Stimulated activated CD4-positive, alpha-beta T cell treated with anti-CD3 and anti-CD28 coated beads, TNF-alpha, amount 100 ng/mL, for 4 hours (primary cell): ENCODE data around the gene MAP4.
"Not testable (repeated sequence)": the region's sequence is repeated elsewhere in the genome, so short reads cannot be mapped to it uniquely, and the experiment has no call there.

Experiments used
- DNase-seq, 3 experiments: peaks; one replicate each; pipeline ENCODE4 v3.0.0-alpha.2; 2020; ENCODE audit warnings: low read depth in 3 of 3

The MAP4 gene

GRCh38 chr3:47895241-47895640, 121.0 kb downstream of the MAP4 start:
- no peak for DNase-seq

DNA sequence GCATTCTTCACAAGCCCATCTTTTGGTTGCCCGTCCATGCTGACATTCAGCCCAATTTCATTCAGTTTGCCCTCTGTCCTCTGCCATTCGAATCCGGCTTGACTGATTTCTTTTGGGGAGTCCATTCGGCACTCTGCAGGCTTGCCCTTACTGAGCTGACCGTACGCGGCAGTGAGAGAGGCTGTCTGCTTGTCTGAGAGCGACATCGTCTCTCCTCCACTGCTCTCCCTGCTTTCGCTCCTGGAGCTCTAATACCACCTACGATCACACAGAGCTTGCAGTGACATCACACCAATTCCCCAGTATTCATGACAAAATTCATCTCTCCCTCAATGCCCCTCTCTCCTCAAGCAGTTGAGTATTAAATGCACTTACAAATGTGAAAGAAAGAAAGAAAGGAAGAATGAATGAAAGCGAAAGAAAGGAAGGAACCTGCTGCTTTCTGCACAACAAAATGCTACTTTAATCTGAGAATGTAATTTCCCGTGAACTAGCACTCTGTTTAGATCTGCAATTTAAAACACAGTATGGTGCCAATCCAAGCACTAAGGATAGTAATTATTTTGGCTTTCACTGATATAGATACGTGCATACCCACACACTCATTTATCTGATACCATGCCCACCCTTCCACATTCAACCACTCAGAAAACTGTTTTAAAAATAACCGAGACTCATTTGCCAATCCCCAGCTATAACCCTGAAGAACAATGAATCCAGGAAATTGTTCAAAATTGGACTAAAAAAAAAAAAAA, 123.8 kb downstream of the MAP4 start:
- no peak for DNase-seq

GRCh38 chr3:47891613-47892005, 124.6 kb downstream of the MAP4 start:
- no peak for DNase-seq

- no peak for DNase-seq
Observed at GRCh38 chr3:47890828-47891612, 125.2 kb downstream of the MAP4 start.

GRCh38 chr3:47890126-47890827, 125.9 kb downstream of the MAP4 start:
- no peak for DNase-seq

- no peak for DNase-seq
Observed at GRCh38 chr3:47888986-47889757, 127.0 kb downstream of the MAP4 start.

DNA sequence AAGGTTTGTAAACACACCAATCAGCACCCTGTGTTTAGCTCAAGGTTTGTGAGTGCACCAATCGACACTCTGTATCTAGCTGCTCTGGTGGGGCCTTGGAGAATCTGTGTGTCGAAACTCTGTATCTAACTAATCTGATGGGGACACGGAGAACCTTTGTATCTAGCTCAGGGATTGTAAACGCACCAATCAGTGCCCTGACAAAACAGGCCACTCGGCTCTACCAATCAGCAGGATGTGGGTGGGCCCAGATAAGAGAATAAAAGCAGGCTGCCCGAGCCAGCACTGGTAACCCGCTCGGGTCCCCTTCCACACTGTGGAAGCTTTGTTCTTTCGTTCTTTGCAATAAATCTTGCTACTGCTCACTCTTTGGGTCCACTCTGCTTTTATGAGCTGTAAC, 128.2 kb downstream of the MAP4 start:
- DNase-seq = not testable (repeated sequence)

- no peak for DNase-seq
Observed at GRCh38 chr3:47885168-47885567, 131.0 kb downstream of the MAP4 start.

GRCh38 chr3:47884603-47885002, 131.6 kb downstream of the MAP4 start:
- DNase-seq = no peak

GRCh38 chr3:47882338-47882737, 133.9 kb downstream of the MAP4 start:
- DNase-seq = no peak

- DNase-seq = no peak
Observed at GRCh38 chr3:47877719-47878118, 138.5 kb downstream of the MAP4 start.

DNA sequence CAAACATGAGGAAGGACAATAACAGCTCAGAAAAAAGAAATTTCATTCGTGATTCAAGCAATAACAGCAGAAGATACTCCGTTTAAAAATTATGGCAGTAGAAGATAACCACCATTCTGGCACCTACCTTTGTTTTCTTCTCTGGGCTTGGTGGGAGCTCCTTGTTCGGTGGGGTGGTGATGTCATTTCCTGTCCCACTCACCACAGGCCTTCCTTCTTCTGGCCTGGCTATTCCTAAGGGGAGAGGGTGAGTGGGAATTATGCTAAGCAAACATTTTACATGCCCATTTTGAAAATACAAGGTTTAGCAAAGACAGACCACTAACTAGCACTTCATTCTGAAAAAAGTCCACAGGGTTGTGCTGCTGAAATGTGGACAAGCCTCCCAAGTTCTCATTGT, 138.9 kb downstream of the MAP4 start:
- no peak for DNase-seq

DNA sequence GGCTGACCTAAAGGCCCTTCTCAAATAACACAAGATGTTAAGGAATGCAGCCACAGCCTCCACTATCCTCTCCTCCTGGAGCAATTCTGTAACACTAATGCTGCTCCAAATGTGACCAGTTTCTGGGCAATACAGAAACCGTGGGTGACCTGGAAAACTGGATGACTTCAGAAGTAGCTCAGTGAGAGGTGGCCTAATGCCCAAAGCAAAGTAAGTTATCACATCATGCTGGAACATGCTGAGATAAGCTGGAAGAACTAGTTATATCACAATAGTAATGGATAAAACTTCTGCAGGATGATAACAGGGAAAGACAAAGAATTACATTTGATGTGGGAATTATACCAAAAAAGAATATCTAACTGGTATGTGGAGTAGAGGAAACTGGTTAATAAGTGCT, 141.3 kb downstream of the MAP4 start:
- DNase-seq = no peak

- DNase-seq = no peak
Observed at GRCh38 chr3:47874438-47874837, 141.8 kb downstream of the MAP4 start.

DNA sequence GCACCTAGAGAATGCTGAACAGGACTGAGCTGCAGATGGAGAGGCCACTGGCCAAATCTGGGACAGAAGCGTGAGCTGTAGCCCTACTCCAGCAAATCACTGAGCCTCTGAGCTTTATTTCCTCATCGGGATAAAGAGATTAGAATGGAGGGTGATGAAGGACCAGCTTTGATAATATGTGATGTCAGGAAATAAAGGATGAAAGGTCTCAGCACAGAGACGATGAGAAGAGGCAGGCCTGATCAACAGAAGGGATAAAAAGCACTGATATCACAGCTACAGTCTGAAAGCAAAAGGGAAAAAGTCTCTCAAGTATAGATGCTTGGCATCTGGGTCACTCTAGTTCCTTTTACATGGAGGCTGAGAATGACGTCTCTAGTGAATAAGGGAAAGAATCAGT, 143.3 kb downstream of the MAP4 start:
- no peak for DNase-seq

DNA sequence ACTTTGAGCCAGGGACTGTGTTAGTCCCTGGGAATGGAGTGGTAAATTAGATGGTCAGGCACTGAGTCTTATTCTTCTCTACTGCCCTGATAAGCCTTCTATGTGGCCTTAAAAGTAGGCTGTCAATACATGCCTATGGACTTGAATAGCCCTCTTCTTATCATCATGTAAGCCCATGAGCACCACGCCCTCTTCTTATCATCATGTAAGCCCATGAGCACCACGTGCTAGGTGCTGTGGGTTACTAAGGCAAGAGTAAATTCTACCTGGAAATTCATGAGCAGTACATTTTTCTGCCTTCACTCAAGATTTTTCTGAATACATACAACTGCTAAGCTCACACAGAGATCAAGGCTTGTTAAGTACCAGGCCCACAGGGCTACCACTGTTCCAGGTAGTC, 144.8 kb downstream of the MAP4 start:
- no peak for DNase-seq

- no peak for DNase-seq
Observed at GRCh38 chr3:47870702-47871260, 145.4 kb downstream of the MAP4 start.

GRCh38 chr3:47870156-47870555, 146.1 kb downstream of the MAP4 start:
- no peak for DNase-seq

DNA sequence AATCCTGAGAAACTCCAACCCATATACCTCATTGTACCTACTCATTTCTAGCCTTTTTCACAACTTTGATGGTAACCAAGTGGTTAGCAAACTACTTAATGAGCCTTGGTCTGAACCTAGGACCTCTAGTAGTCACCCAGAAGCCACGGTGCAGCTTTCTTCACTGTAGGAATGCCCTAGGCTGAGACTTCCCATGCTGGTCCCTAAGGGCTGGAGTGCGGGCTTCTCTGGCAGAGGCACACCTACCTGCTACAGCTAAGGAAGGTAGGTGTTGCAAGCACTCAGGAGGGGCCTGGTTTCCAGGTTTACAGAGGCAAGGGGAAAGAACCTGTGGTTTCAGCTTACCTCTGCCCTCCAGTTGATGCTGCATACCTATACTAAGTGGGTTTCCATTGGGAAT, 147.9 kb downstream of the MAP4 start:
- no peak for DNase-seq

- no peak for DNase-seq
Observed at GRCh38 chr3:47867451-47868044, 148.7 kb downstream of the MAP4 start.

DNA sequence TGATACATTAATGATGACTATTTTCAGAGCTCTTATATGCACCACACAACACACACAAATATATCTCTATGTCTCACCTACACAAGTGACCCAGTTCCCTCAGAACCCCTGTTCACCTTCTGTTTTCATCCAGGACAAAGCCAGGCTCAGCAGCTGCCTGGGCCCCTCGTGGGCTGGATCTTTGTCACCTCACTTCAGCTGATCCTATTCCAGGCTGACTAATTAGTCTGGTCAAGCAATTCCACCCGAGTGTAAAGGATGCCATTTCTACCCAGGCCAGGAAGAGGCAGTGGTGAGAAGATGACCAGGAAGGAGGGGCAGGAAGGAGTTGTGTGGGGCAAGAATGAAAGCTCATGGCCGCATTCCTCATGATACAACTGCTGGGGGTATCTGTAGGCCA, 151.0 kb downstream of the MAP4 start:
- no peak for DNase-seq
